ENCODE results near the gene DTNB. TPM values are rescaled to one million over a fixed set of nuclear protein-coding genes. Genes with fewer than 3 reads are reported as not detected.

DTNB gene
- total RNA-seq, 1 donor from 2014 or later: 28.9 TPM

- DNase-seq (no peak), ATAC-seq (ENCODE audit: low read depth) (peak; percentile 42)
- intact Hi-C loops (cut with micrococcal nuclease): loop anchor here (1.0 to 2.0 kb wide), 7 partner anchors 57 to 690 kb away; no protein-coding TSS in a partner anchor
- H3K9me3 Mint-ChIP-seq: no peaks in the 10 kb centered on the region
- no peaks in the 10 kb centered on the region for H3K27me3 Mint-ChIP-seq
- H3K36me3 Mint-ChIP-seq (ENCODE audit: low read depth): no peaks in the 10 kb centered on the region
- POLR2A ChIA-PET: interaction anchor here (0.6 kb wide), 1 partner anchor 143 kb away, joined by 5 read pairs; no protein-coding TSS in a partner anchor
- no peak overlapping the region for H3K27ac Mint-ChIP-seq
- CTCF ChIA-PET: interaction anchor here (0.9 to 6.3 kb wide), 11 partner anchors 34 to 689 kb away, joined by 3 to 73 read pairs (median 4); no protein-coding TSS in a partner anchor
- H3K4me3 Mint-ChIP-seq: peak overlapping the region; percentile 20
- peaks cover 7% of the 10 kb centered on the region for H3K4me1 Mint-ChIP-seq
- no peak for TF ChIP-seq CTCF (IDR thresholded peaks at IDR 0.05)
Measured at GRCh38 chr2:25664183-25664964, 9.0 kb downstream of the DTNB start.

- intact Hi-C loops (cut with micrococcal nuclease): no loop called here
- H3K27ac Mint-ChIP-seq: no peak overlapping the region
- ATAC-seq (ENCODE audit: low read depth): no peak
- peaks cover 13% of the 10 kb centered on the region for H3K36me3 Mint-ChIP-seq (ENCODE audit: low read depth)
- POLR2A ChIA-PET: no interaction called here
- DNase-seq: no peak
- CTCF ChIA-PET: no interaction called here
- H3K27me3 Mint-ChIP-seq: no peaks in the 10 kb centered on the region
- H3K9me3 Mint-ChIP-seq: no peaks in the 10 kb centered on the region
- H3K4me1 Mint-ChIP-seq: no peaks in the 10 kb centered on the region
- H3K4me3 Mint-ChIP-seq: no peak overlapping the region
- no peak for TF ChIP-seq CTCF (IDR thresholded peaks at IDR 0.05)
Measured at GRCh38 chr2:25655316-25655715, 18.1 kb downstream of the DTNB start.

GRCh38 chr2:25654801-25655200 lies 18.6 kb downstream of the DTNB start:
- POLR2A ChIA-PET: no interaction called here
- CTCF ChIA-PET: no interaction called here
- ATAC-seq (ENCODE audit: low read depth): no peak
- DNase-seq: no peak
- H3K27ac Mint-ChIP-seq: no peak overlapping the region
- H3K4me1 Mint-ChIP-seq: no peaks in the 10 kb centered on the region
- no peaks in the 10 kb centered on the region for H3K27me3 Mint-ChIP-seq
- no peaks in the 10 kb centered on the region for H3K9me3 Mint-ChIP-seq
- TF ChIP-seq CTCF (IDR thresholded peaks at IDR 0.05): no peak
- no peak overlapping the region for H3K4me3 Mint-ChIP-seq
- H3K36me3 Mint-ChIP-seq (ENCODE audit: low read depth): peaks cover 17% of the 10 kb centered on the region
- intact Hi-C loops (cut with micrococcal nuclease): no loop called here

- intact Hi-C loops (cut with micrococcal nuclease): no loop called here
- no peak for TF ChIP-seq CTCF (IDR thresholded peaks at IDR 0.05)
- Mint-ChIP-seq H3K36me3 (ENCODE audit: low read depth) (peaks cover 23% of the 10 kb centered on the region), H3K4me1 (no peaks in the 10 kb centered on the region), H3K4me3 (no peak overlapping the region), H3K27me3 (no peaks in the 10 kb centered on the region), H3K9me3 (no peaks in the 10 kb centered on the region), H3K27ac (no peak overlapping the region)
- POLR2A ChIA-PET: interaction anchor here (0.5 kb wide), 1 partner anchor 68 kb away, joined by 5 read pairs; no protein-coding TSS in a partner anchor
- CTCF ChIA-PET: interaction anchor here (1.1 kb wide), 1 partner anchor 45 kb away, joined by 3 read pairs; no protein-coding TSS in a partner anchor
- ATAC-seq (ENCODE audit: low read depth) (no peak), DNase-seq (no peak)
Measured at GRCh38 chr2:25651782-25652455, 21.5 kb downstream of the DTNB start.

- DNase-seq (no peak), ATAC-seq (ENCODE audit: low read depth) (no peak)
- no peaks in the 10 kb centered on the region for H3K27me3 Mint-ChIP-seq
- H3K27ac Mint-ChIP-seq: no peak overlapping the region
- intact Hi-C loops (cut with micrococcal nuclease): no loop called here
- TF ChIP-seq CTCF (IDR thresholded peaks at IDR 0.05): no peak
- H3K4me3 Mint-ChIP-seq: no peak overlapping the region
- no peaks in the 10 kb centered on the region for H3K9me3 Mint-ChIP-seq
- ChIA-PET CTCF (no interaction called here), POLR2A (no interaction called here)
- H3K36me3 Mint-ChIP-seq (ENCODE audit: low read depth): peaks cover 23% of the 10 kb centered on the region
- H3K4me1 Mint-ChIP-seq: no peaks in the 10 kb centered on the region
Measured at GRCh38 chr2:25651066-25651465, 22.3 kb downstream of the DTNB start.

All from activated B cell treated with CpG ODN at 0.5 μM for 24 hours (primary cell).